SK-N-MC (cell line): ENCODE data around the gene MMP17.
A peak's percentile ranks its signal among the peaks of the same experiment; 100 is the strongest.

Source experiments
- DNase-seq: peaks from one replicate; pipeline ENCODE4 v3.0.0-alpha.2; 2011; ENCODE audit warnings: low read depth, low spot score
- H3K27ac ChIP-seq: fragments of 200-600 bp; sonication (generic); 2 replicates; pipeline ENCODE4 v1.5.1; 2016; ENCODE audit warnings: mixed run types
- H3K36me3 ChIP-seq: fragments of 200-600 bp; sonication (generic); 2 replicates; pipeline ENCODE4 v1.6.1; 2017; ENCODE audit warnings: antibody characterized with exemption, low read length, mixed read lengths; ENCODE audit not compliant: insufficient read depth
- H3K4me3 ChIP-seq: fragments of 200-600 bp; sonication (generic); 2 replicates; pipeline ENCODE4 v1.5.1; 2016
- H3K9ac ChIP-seq: fragments of 200-600 bp; sonication (generic); 2 replicates; pipeline ENCODE4 v1.8.0; 2017; ENCODE audit warnings: mixed run types, mixed read lengths; ENCODE audit not compliant: insufficient read length
- H3K9me3 ChIP-seq: fragments of 200-600 bp; sonication (generic); 2 replicates; pipeline ENCODE4 v1.6.1; 2017; ENCODE audit warnings: low read depth, mild to moderate bottlenecking, antibody characterized with exemption, low read length, moderate library complexity, mixed read lengths
- EZH2 ChIP-seq: fragments of 200-600 bp; sonication (generic); IDR thresholded peaks from one replicate; pipeline ENCODE4 v1.6.1; 2017; ENCODE audit warnings: antibody characterized with exemption
- FOXP2 ChIP-seq: optimal IDR thresholded peaks from 2 replicates; pipeline ENCODE3; 2011; ENCODE audit warnings: mild to moderate bottlenecking, moderate library complexity; ENCODE audit not compliant: insufficient read depth; ENCODE audit errors: extremely low read length, control extremely low read depth
- POLR2AphosphoS5 ChIP-seq: IDR thresholded peaks from 2 replicates; pipeline ENCODE4 v1.6.1; 2012; ENCODE audit warnings: mild to moderate bottlenecking, low read depth, low read length, borderline replicate concordance

Gene MMP17

DNA sequence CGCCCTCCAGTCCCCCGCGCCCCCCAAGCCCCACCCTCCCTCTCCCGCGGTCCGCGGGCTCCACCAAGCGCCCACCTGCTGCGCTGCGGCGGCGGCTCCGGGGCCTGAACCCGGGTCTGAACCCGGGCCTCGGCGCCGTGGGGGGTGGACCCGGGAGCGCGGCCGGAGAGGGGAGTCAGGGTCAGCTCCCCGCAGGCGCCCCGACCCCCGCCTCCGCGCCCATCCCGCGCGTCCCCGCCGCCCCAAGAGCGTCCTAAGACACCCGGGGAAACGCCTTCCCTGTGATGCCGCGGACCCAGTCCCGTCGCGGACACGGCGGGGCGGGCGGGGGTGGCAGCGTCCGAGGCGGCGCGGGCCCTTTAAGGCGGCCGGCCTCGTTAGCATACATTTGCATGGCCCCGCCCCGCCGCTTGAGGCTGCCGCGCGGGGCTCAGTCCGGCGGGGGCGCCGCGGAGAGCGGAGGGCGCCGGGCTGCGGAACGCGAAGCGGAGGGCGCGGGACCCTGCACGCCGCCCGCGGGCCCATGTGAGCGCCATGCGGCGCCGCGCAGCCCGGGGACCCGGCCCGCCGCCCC is at the start of gene MMP17:
TSS of gene MMP17 (plus strand) at position 433 of the 574 bp plus-strand sequence. CDS start at position 535, 102 bp downstream.
- DNase-seq, result no peak
- H3K4me3 ChIP-seq, result peak within 1 kb of the TSS; percentile 83
- H3K9me3 ChIP-seq, result no peaks in the 10 kb centered on the region
- no peak within 1 kb of the TSS for H3K27ac ChIP-seq
- peak within 1 kb of the TSS; percentile 41 for H3K9ac ChIP-seq
- TF ChIP-seq FOXP2, result no peak
- TF ChIP-seq EZH2, result no peak
- TF ChIP-seq POLR2AphosphoS5, result no peak
- H3K36me3 ChIP-seq, result no peaks in the 10 kb centered on the region

DNA sequence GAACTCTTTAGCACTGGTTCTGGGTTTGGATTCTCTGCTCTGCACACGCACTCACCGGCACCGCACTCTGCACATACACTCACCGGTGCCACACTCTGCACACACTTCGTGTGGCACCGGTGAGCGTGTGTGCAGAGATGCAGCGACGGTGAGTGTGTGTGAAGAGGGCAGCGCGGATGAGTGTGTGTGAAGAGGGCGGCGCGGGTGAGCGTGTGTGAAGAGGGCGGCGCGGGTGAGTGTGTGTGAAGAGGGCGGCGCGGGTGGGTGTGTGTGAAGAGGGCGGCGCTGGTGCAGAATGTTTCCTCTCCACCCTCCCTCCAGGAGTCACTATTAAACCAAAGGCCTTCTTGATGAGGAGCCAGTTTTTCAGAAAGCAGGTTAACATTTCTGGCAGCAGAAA is 49.2 kb upstream of the MMP17 start:
- Histone ChIP-seq H3K27ac (no peak overlapping the region), H3K4me3 (no peak overlapping the region), H3K9me3 (no peaks in the 10 kb centered on the region), H3K36me3 (peaks cover 33% of the 10 kb centered on the region), H3K9ac (no peak overlapping the region)
- no peak for DNase-seq
- TF ChIP-seq FOXP2 (no peak), EZH2 (no peak), POLR2AphosphoS5 (no peak)

DNA sequence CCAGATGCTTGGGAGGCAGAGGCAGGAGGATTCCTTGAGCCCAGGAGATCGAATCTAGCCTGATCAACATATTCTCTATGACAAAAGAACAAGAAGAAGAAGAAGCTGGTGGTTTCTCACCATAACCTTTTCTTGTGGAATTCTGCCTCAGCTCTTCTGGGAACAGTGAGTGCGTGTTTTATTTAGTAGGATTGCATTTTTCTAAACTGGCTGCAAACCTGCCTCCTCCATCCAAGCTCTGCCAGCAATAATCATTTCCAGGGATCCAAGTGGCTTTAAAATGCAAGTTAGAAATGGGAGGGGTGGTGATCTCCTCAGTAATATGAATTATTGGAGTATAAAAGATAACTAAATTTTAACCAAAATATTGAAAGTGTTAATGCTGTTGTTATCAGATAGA is 46.1 kb upstream of the MMP17 start:
- H3K27ac ChIP-seq, result no peak overlapping the region
- TF ChIP-seq POLR2AphosphoS5 (no peak), FOXP2 (no peak), EZH2 (no peak)
- H3K9ac ChIP-seq, result no peak overlapping the region
- DNase-seq, result no peak
- H3K36me3 ChIP-seq, result peaks cover 47% of the 10 kb centered on the region
- no peaks in the 10 kb centered on the region for H3K9me3 ChIP-seq
- H3K4me3 ChIP-seq, result no peak overlapping the region

DNA sequence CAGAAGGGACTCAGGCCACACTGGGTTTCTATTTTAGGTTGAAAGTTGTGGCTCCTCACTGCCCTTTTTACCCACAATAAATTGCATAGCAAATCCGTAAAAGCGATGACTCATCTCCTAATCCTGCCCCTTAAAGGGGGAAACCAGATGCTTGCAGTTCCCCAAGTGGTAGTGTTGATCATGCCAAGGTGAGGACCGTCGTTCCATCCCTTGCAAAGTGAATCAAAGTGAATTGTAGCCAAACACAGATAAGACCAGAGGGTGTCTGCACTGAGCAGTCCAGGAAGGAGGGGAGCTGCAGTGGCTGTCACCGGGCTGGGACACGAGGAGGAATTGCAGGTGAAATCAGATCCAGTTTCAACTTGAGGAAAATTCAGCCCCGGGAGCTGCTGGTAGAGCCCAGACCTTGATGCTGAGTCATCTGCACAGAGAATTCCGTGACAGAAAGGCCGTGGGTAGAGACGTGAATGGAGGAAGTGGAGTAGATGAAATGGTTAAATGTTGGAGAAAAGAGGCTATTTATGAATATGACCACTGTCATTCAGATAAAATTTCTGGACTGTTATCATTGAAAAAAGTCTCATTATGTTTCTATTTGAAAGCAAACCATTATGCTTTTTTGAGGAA is 44.2 kb upstream of the MMP17 start:
- TF ChIP-seq EZH2 (no peak), FOXP2 (no peak), POLR2AphosphoS5 (no peak)
- peak overlapping the region; percentile 20 for H3K9ac ChIP-seq
- H3K9me3 ChIP-seq, result no peaks in the 10 kb centered on the region
- peaks cover 42% of the 10 kb centered on the region for H3K36me3 ChIP-seq
- no peak overlapping the region for H3K4me3 ChIP-seq
- H3K27ac ChIP-seq, result peak overlapping the region; percentile 67
- no peak for DNase-seq

DNA sequence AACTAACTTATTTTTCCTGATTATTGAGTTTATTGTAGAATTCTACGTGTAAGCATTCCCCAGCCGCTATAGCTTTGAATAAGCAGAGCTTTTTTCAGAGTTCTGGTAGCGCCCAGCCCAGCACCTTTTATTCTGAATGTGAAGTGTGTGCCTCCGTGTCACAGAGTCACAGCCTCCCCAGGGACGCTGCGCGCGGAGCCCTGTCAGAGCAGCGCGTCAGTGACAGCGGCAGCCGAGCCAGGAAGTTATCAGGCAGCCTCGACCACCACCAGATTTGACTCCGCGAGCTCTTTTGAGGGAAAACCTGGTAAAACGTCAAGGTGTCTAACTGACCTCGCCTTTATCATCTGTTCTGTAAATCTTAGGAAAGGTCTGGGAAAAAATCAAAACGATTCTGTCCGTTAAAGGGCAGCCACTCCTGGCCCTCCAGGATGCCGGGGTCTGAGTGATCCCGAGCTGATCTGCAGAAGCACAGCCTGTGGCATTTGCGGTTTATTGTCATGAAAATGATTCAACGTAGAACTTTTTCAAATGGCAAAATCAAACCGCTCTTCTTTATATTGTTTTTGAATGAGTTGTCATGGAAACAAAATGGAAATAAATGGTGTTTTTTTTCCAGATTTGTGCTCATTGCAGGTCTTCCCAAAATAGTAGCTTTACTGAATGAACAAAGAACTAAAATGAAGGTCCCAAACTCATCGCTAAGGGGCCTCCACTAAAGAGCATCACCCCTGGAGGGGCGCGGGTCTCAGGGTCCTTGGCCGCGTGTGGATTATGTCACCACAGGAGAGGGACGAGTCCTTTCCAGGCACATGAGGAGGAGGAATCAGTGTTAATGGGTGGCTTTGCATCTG is 43.1 kb upstream of the MMP17 start:
- Histone ChIP-seq H3K9me3 (no peaks in the 10 kb centered on the region), H3K4me3 (no peak overlapping the region), H3K36me3 (peaks cover 42% of the 10 kb centered on the region), H3K9ac (no peak overlapping the region), H3K27ac (peak overlapping the region; percentile 67; the same call in 1 of the 2 replicates)
- no peak for DNase-seq
- no peak for TF ChIP-seq EZH2
- TF ChIP-seq POLR2AphosphoS5, result no peak
- TF ChIP-seq FOXP2, result no peak

DNA sequence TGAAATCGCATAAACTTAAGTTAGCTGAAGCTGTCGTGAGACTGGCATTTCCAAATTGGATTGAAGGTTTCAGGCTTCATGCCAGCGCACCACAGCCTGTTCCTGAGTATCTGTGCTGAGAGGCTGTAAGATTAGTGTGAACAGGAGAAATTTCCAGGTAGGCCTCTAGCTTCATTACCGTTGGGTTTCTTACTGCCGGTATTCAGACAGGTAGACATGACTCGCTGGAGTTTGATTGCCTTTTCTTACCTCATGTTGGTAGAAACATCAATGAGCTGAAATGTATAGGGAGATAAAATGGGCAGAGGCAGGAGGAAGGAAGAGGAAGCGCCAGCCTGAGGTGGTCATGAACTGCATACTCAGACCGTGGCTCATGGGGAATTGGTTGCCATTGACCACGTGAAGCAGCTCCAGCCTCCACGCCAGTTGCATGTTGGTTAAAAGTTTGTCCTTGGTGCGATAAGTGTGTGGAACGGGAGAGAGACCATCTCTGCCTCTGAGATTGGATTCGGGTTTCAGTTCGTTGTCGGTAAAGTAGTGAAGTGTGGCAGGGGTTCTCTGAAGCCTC is 42.3 kb upstream of the MMP17 start:
- TF ChIP-seq POLR2AphosphoS5, result no peak
- TF ChIP-seq FOXP2, result no peak
- no peak for TF ChIP-seq EZH2
- no peak overlapping the region for H3K9ac ChIP-seq
- H3K27ac ChIP-seq, result no peak overlapping the region
- no peak overlapping the region for H3K4me3 ChIP-seq
- peaks cover 49% of the 10 kb centered on the region for H3K36me3 ChIP-seq
- H3K9me3 ChIP-seq, result no peaks in the 10 kb centered on the region
- no peak for DNase-seq

DNA sequence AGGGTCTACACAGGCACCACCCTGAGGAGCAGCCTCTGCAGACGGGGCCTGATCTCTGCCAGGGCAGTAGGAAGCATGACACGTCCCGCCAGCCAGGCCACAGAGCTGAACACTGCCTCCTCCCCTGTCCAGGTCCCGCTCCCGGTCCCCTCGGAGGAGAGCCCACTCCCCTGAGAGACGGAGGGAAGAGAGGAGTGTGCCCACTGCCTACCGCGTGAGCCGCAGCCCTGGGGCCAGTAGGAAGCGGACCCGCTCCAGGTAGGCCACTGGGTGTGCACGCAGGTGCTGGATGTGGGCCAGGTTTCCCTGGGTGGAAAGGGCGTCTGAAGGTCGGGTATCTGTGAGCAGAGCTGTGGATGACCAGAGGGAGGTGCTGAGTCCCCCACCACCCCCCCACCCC is 41.9 kb upstream of the MMP17 start:
- Histone ChIP-seq H3K27ac (no peak overlapping the region), H3K36me3 (peaks cover 50% of the 10 kb centered on the region), H3K9ac (no peak overlapping the region), H3K9me3 (no peaks in the 10 kb centered on the region), H3K4me3 (no peak overlapping the region)
- TF ChIP-seq FOXP2 (no peak), POLR2AphosphoS5 (no peak), EZH2 (no peak)
- DNase-seq, result no peak

DNA sequence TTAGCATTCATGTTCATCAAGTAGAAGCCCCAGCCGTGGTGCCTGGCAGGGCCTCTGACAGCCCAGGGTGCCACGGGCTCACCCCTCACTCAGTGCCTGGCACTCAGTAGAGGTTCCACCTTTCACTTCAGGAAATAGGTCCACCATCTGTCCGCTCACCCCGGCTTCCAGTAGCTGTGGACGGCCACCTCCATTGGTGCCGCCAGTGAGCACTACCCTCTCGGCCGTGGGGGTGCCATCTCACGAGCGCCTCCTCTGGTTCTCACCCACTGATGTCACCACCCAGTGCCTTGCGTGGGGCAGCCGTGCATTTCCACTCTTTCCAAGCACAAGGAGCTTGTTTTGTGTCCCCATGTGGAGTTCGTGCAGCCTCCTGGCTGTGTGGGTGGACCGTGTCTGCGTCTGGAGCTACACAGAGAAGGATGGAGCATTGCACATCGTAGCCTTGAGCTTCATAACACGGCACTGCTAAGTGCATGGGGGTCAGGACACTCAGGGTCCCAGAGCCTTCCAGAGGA is 41.0 kb upstream of the MMP17 start:
- TF ChIP-seq EZH2 (no peak), POLR2AphosphoS5 (no peak), FOXP2 (no peak)
- Histone ChIP-seq H3K36me3 (peaks cover 45% of the 10 kb centered on the region), H3K9ac (no peak overlapping the region), H3K4me3 (no peak overlapping the region), H3K27ac (no peak overlapping the region), H3K9me3 (no peaks in the 10 kb centered on the region)
- DNase-seq, result no peak
